GM23338 (cell line): Measurements from ENCODE around the gene OPN3. TPM values are rescaled to one million over a fixed set of nuclear protein-coding genes. Genes with fewer than 3 reads are reported as not detected.

ENCODE experiments used
- ATAC-seq: fragments of 200-7000 bp; cut with Tn5 transposase; 3 replicates; pipeline ENCODE4 v1.9.1; 2020
- DNase-seq: peaks from one replicate; pipeline ENCODE4 v3.0.0-alpha.2; 2015; ENCODE audit warnings: low spot score
- H2AFZ ChIP-seq: fragments of 200-600 bp; sonication (generic); 2 replicates; pipeline ENCODE4 v1.8.0; 2016; ENCODE audit warnings: antibody characterized with exemption, mild to moderate bottlenecking, moderate library complexity
- H3F3A ChIP-seq: fragments of 200-600 bp; sonication (generic); replicated peaks from 2 replicates; pipeline ENCODE4 v1.8.0; 2017; ENCODE audit warnings: antibody characterized with exemption, mixed run types, low read depth
- H3K27ac ChIP-seq: fragments of 200-600 bp; sonication (generic); 2 replicates; pipeline ENCODE4 v1.6.1; 2016; ENCODE audit warnings: low read depth
- H3K27me3 ChIP-seq: fragments of 200-600 bp; sonication (generic); 2 replicates; pipeline ENCODE4 v1.8.0; 2016; ENCODE audit warnings: mild to moderate bottlenecking, mixed run types, moderate library complexity; ENCODE audit not compliant: insufficient read depth
- H3K36me3 ChIP-seq: fragments of 200-600 bp; sonication (generic); 2 replicates; pipeline ENCODE4 v1.8.0; 2016; ENCODE audit warnings: mild to moderate bottlenecking; ENCODE audit not compliant: insufficient read depth
- H3K4me1 ChIP-seq: fragments of 200-600 bp; sonication (generic); 2 replicates; pipeline ENCODE4 v1.8.0; 2016; ENCODE audit warnings: mild to moderate bottlenecking, moderate library complexity; ENCODE audit not compliant: insufficient read depth
- H3K4me2 ChIP-seq: fragments of 200-600 bp; sonication (generic); 2 replicates; pipeline ENCODE4 v1.7.1; 2017; ENCODE audit warnings: mixed run types
- H3K4me3 ChIP-seq: fragments of 200-600 bp; sonication (generic); 2 replicates; pipeline ENCODE4 v1.6.1; 2016; ENCODE audit warnings: mixed run types
- H3K79me2 ChIP-seq: fragments of 200-600 bp; sonication (generic); replicated peaks from 2 replicates; pipeline ENCODE4 v1.8.0; 2017; ENCODE audit warnings: mild to moderate bottlenecking; ENCODE audit not compliant: insufficient read depth
- H3K9me2 ChIP-seq: fragments of 200-600 bp; sonication (generic); 2 replicates; pipeline ENCODE4 v1.8.0; 2017; ENCODE audit not compliant: insufficient read depth
- H4K20me1 ChIP-seq: fragments of 200-600 bp; sonication (generic); replicated peaks from 2 replicates; pipeline ENCODE4 v1.8.0; 2017; ENCODE audit warnings: mild to moderate bottlenecking; ENCODE audit not compliant: insufficient read depth
- H3K27ac Mint-ChIP-seq: 2 replicates; pipeline ENCODE4 v1.8.0; 2020; ENCODE audit warnings: inconsistent platforms, mild to moderate bottlenecking, moderate library complexity, mixed read lengths
- H3K27me3 Mint-ChIP-seq: 3 replicates; pipeline ENCODE4 v1.8.0; 2022; ENCODE audit warnings: low read depth, mild to moderate bottlenecking, moderate library complexity, mixed read lengths, inconsistent platforms; ENCODE audit not compliant: insufficient read depth, poor library complexity
- H3K36me3 Mint-ChIP-seq: 3 replicates; pipeline ENCODE4 v1.8.0; 2021; ENCODE audit warnings: low read depth, mild to moderate bottlenecking, inconsistent platforms, moderate library complexity, mixed read lengths
- H3K4me1 Mint-ChIP-seq: 3 replicates; pipeline ENCODE4 v1.8.0; 2020; ENCODE audit warnings: mild to moderate bottlenecking, inconsistent platforms, mixed read lengths
- H3K4me3 Mint-ChIP-seq: 3 replicates; pipeline ENCODE4 v1.8.0; 2021; ENCODE audit warnings: moderate library complexity, mild to moderate bottlenecking, inconsistent platforms, mixed read lengths
- H3K9me3 Mint-ChIP-seq: 3 replicates; pipeline ENCODE4 v1.8.0; 2020; ENCODE audit warnings: moderate library complexity, mild to moderate bottlenecking, inconsistent platforms, mixed read lengths
- CREB1 ChIP-seq: fragments of 250-450 bp; sonication (Bioruptor Pico); IDR thresholded peaks from 2 replicates; pipeline ENCODE4 v1.5.0; 2020; ENCODE audit warnings: low read depth, mild to moderate bottlenecking, moderate library complexity
- CTCF ChIP-seq, 2 experiments: fragments of 200-600 bp in 1 of 2; sonication (generic) in 1 of 2; conservative IDR thresholded peaks; 2 replicates each; pipeline versions ENCODE4 v1.5.1 to v1.6.1; 2016 to 2017; ENCODE audit warnings: antibody characterized with exemption in 2 of 2, low read depth in 2 of 2, mild to moderate bottlenecking in 2 of 2, moderate library complexity in 1 of 2
- EZH2 ChIP-seq: fragments of 200-600 bp; sonication (generic); IDR thresholded peaks from one replicate; pipeline ENCODE4 v1.8.0; 2017; ENCODE audit warnings: antibody characterized with exemption, mild to moderate bottlenecking, low read depth; ENCODE audit not compliant: unreplicated experiment
- EZH2phosphoT487 ChIP-seq: fragments of 200-600 bp; sonication (generic); IDR thresholded peaks from one replicate; pipeline ENCODE4 v1.8.1; 2018; ENCODE audit warnings: antibody characterized with exemption; ENCODE audit not compliant: unreplicated experiment
- JUNB ChIP-seq: IDR thresholded peaks from one replicate; pipeline ENCODE4 v1.6.1; 2016; ENCODE audit warnings: antibody characterized with exemption; ENCODE audit not compliant: unreplicated experiment
- NANOG ChIP-seq: IDR thresholded peaks from 2 replicates; pipeline ENCODE4 v1.6.1; 2016; ENCODE audit warnings: antibody characterized with exemption, borderline replicate concordance
- POLR2AphosphoS5 ChIP-seq: IDR thresholded peaks from 2 replicates; pipeline ENCODE4 v1.6.1; 2016; ENCODE audit warnings: antibody characterized with exemption, low read depth
- STAT1 ChIP-seq: IDR thresholded peaks from one replicate; pipeline ENCODE4 v1.6.1; 2016; ENCODE audit warnings: antibody characterized with exemption; ENCODE audit not compliant: unreplicated experiment
- ZNF114 ChIP-seq: fragments of 250-450 bp; sonication (Bioruptor Pico); IDR thresholded peaks from 2 replicates; pipeline ENCODE4 v1.5.0; 2020; ENCODE audit warnings: mild to moderate bottlenecking, moderate library complexity
- ZNF331 ChIP-seq: fragments of 250-450 bp; sonication (Bioruptor Pico); IDR thresholded peaks from 2 replicates; pipeline ENCODE4 v1.5.0; 2020; ENCODE audit warnings: low read depth, mild to moderate bottlenecking, moderate library complexity
- ZNF462 ChIP-seq: fragments of 250-450 bp; sonication (Bioruptor Pico); IDR thresholded peaks from 2 replicates; pipeline ENCODE4 v1.5.0; 2020; ENCODE audit warnings: mild to moderate bottlenecking, moderate library complexity
- polyA plus RNA-seq: library from polyadenylated mRNA; unstranded; fragments of >200 nt; fragmentation: Nextera tagmentation; extraction: Ambion mirVana; gene quantifications from 2 replicates; pipeline ENCODE4 v1.2.1, GENCODE V29; 2016
- total RNA-seq: library from RNA; depleted of rRNA; stranded (reverse); fragments of >200 nt; shearing (Covaris generic); gene quantifications from 2 replicates; pipeline ENCODE4 v1.2.3, GENCODE V29; 2014
- TF ChIP-seq, protein P1 (sequence below): IDR thresholded peaks from one replicate; pipeline ENCODE4 v1.6.1; 2018; ENCODE audit warnings: antibody characterized with exemption; ENCODE audit not compliant: unreplicated experiment
- TF ChIP-seq, protein P2 (sequence below): IDR thresholded peaks from 2 replicates; pipeline ENCODE4 v1.6.1; 2016; ENCODE audit warnings: antibody characterized with exemption

The OPN3 gene
- total and polyA plus RNA-seq, 2 experiments from 2014 or later = 23.7 to 46.8 TPM

- H3K4me1 Mint-ChIP-seq = peaks cover 8% of the 10 kb centered on the region; the same call in 2 of the 3 replicates
- ATAC-seq = no peak
- no peak overlapping the region for H3K4me2 ChIP-seq
- H3F3A ChIP-seq = no peaks in the 10 kb centered on the region
- no peak overlapping the region for H3K27ac Mint-ChIP-seq
- H3K9me2 ChIP-seq = no peaks in the 10 kb centered on the region
- no peak for DNase-seq
- no peaks in the 10 kb centered on the region for H3K4me1 ChIP-seq
- no peak overlapping the region for H3K4me3 Mint-ChIP-seq
- TF ChIP-seq ZNF114 (CRISPR knock-in tag) (no peak), CREB1 (CRISPR knock-in tag) (no peak), EZH2 (no peak), ZNF331 (CRISPR knock-in tag) (no peak), STAT1 (no peak), POLR2AphosphoS5 (no peak), EZH2phosphoT487 (no peak), JUNB (no peak), ZNF462 (no peak), NANOG (no peak), CTCF (conservative IDR thresholded peaks at IDR 0.05; ENCODE audit: low read depth in 2 of 2) (no peak)
- TF ChIP-seq, protein P1, sequence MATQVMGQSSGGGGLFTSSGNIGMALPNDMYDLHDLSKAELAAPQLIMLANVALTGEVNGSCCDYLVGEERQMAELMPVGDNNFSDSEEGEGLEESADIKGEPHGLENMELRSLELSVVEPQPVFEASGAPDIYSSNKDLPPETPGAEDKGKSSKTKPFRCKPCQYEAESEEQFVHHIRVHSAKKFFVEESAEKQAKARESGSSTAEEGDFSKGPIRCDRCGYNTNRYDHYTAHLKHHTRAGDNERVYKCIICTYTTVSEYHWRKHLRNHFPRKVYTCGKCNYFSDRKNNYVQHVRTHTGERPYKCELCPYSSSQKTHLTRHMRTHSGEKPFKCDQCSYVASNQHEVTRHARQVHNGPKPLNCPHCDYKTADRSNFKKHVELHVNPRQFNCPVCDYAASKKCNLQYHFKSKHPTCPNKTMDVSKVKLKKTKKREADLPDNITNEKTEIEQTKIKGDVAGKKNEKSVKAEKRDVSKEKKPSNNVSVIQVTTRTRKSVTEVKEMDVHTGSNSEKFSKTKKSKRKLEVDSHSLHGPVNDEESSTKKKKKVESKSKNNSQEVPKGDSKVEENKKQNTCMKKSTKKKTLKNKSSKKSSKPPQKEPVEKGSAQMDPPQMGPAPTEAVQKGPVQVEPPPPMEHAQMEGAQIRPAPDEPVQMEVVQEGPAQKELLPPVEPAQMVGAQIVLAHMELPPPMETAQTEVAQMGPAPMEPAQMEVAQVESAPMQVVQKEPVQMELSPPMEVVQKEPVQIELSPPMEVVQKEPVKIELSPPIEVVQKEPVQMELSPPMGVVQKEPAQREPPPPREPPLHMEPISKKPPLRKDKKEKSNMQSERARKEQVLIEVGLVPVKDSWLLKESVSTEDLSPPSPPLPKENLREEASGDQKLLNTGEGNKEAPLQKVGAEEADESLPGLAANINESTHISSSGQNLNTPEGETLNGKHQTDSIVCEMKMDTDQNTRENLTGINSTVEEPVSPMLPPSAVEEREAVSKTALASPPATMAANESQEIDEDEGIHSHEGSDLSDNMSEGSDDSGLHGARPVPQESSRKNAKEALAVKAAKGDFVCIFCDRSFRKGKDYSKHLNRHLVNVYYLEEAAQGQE = no peak
- TF ChIP-seq, protein P2, sequence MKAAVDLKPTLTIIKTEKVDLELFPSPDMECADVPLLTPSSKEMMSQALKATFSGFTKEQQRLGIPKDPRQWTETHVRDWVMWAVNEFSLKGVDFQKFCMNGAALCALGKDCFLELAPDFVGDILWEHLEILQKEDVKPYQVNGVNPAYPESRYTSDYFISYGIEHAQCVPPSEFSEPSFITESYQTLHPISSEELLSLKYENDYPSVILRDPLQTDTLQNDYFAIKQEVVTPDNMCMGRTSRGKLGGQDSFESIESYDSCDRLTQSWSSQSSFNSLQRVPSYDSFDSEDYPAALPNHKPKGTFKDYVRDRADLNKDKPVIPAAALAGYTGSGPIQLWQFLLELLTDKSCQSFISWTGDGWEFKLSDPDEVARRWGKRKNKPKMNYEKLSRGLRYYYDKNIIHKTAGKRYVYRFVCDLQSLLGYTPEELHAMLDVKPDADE = no peak
- H3K79me2 ChIP-seq = no peaks in the 10 kb centered on the region
- H2AFZ ChIP-seq = no peak overlapping the region
- no peaks in the 10 kb centered on the region for H3K9me3 Mint-ChIP-seq
- no peaks in the 10 kb centered on the region for H3K27me3 ChIP-seq
- H3K27ac ChIP-seq = no peak overlapping the region
- no peaks in the 10 kb centered on the region for H4K20me1 ChIP-seq
- H3K36me3 ChIP-seq = no peaks in the 10 kb centered on the region
- no peaks in the 10 kb centered on the region for H3K27me3 Mint-ChIP-seq
- H3K4me3 ChIP-seq = no peak overlapping the region
- no peaks in the 10 kb centered on the region for H3K36me3 Mint-ChIP-seq
Measured at GRCh38 chr1:241654641-241655040, 14.5 kb upstream of the OPN3 start.
